Measurements from ENCODE around the gene GPATCH2L. TPM values are rescaled to one million over a fixed set of nuclear protein-coding genes. Genes with fewer than 3 reads are reported as not detected.

Gene GPATCH2L
- polyA plus RNA-seq, 1 donor (not counting 4 experiments of a cell fraction or from before 2014, with no cell fraction given), result 28.8 TPM

DNA sequence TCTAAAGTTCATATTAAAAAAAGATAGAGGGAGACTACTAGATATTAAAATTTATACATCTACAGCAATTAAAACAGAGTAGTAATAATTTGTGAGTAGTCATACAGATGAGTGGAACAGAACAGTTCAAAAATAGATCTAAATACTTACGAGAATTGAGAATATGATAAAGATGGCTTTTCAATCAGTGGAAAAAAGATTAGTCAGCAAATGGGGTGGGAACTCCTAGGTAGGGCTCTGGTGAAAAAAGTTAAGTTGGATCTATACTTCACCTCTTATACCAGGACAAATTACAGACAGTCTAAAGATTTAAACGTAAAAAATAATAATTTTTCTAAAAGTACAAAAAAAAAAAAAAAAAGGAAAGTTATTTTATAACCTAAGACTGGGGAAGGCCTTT is 66.9 kb downstream of the GPATCH2L start:
- Histone ChIP-seq H3K27ac (ENCODE audit: control insufficient read depth, insufficient read depth, low read length) (no peak overlapping the region), H3K4me3 (ENCODE audit: control insufficient read depth in 2 of 3, extremely low read depth in 1 of 3, insufficient read depth in 2 of 3, low read depth in 1 of 3, low read length in 3 of 3) (no peak overlapping the region), H3K36me3 (ENCODE audit: control insufficient read depth in 2 of 2, extremely low read depth in 1 of 2, insufficient read depth in 2 of 2, low read length in 2 of 2) (no peaks in the 10 kb centered on the region), H3K9ac (ENCODE audit: control insufficient read depth, extremely low read depth, insufficient read depth, low read length) (no peak overlapping the region), H4K20me1 (ENCODE audit: control insufficient read depth, extremely low read depth, insufficient read depth, low read length) (no peaks in the 10 kb centered on the region), H2AFZ (ENCODE audit: control insufficient read depth, low read length) (no peak overlapping the region), H3K27me3 (ENCODE audit: control insufficient read depth, extremely low read depth, insufficient read depth, low read length) (no peaks in the 10 kb centered on the region), H3K9me1 (ENCODE audit: control insufficient read depth, extremely low read depth, insufficient read depth, low read length) (no peaks in the 10 kb centered on the region), H3K4me2 (ENCODE audit: control insufficient read depth, extremely low read depth, insufficient read depth, low read depth, low read length) (no peak overlapping the region), H3K9me3 (ENCODE audit: control insufficient read depth, low read depth, low read length) (no peaks in the 10 kb centered on the region), H3K79me2 (ENCODE audit: control insufficient read depth, insufficient read depth, low read length) (no peaks in the 10 kb centered on the region), H3K4me1 (ENCODE audit: control insufficient read depth, extremely low read depth, insufficient read depth, low read length) (no peaks in the 10 kb centered on the region)
- FAIRE-seq (no peak), DNase-seq (ENCODE audit: low read depth, low spot score) (no peak)
- dilution Hi-C loops (cut with MboI; ENCODE audit: extremely low pct_ligation_motif_present, low sequenced_read_pairs), result no loop called here
- TF ChIP-seq EZH2 (IDR thresholded peaks at IDR 0.05; ENCODE audit: low read length) (no peak), CTCF (optimal IDR thresholded peaks at IDR 0.05 in 1 of 3, IDR thresholded peaks at IDR 0.05 in 1 of 3, conservative IDR thresholded peaks at IDR 0.05 in 1 of 3; ENCODE audit: extremely low read depth in 1 of 3, insufficient read depth in 2 of 3, low read length in 3 of 3) (no peak)

DNA sequence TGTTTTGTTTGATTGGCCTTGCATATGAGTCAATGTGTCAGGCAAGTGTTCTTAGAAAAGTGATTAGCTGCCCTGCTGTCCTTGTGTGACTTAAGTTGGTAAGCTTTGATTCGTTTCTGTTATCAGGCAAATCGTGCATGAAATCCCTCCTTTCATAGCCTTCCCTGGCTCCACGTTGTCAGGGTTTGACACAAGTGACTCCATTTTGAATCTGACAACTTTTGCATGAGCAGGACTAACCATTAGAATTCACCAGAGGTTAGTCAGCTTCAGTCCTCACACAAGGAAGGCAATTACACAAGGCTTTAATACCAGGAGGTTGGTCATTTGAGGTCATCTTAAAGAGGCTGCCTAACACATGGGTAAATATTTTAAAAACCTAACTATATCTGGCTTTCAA is 68.2 kb downstream of the GPATCH2L start:
- Histone ChIP-seq H3K4me2 (ENCODE audit: control insufficient read depth, extremely low read depth, insufficient read depth, low read depth, low read length) (no peak overlapping the region), H3K27ac (ENCODE audit: control insufficient read depth, insufficient read depth, low read length) (no peak overlapping the region), H3K27me3 (ENCODE audit: control insufficient read depth, extremely low read depth, insufficient read depth, low read length) (no peaks in the 10 kb centered on the region), H4K20me1 (ENCODE audit: control insufficient read depth, extremely low read depth, insufficient read depth, low read length) (no peaks in the 10 kb centered on the region), H2AFZ (ENCODE audit: control insufficient read depth, low read length) (no peak overlapping the region), H3K79me2 (ENCODE audit: control insufficient read depth, insufficient read depth, low read length) (no peaks in the 10 kb centered on the region), H3K9me1 (ENCODE audit: control insufficient read depth, extremely low read depth, insufficient read depth, low read length) (no peaks in the 10 kb centered on the region), H3K36me3 (ENCODE audit: control insufficient read depth in 2 of 2, extremely low read depth in 1 of 2, insufficient read depth in 2 of 2, low read length in 2 of 2) (no peaks in the 10 kb centered on the region), H3K4me3 (ENCODE audit: control insufficient read depth in 2 of 3, extremely low read depth in 1 of 3, insufficient read depth in 2 of 3, low read depth in 1 of 3, low read length in 3 of 3) (no peak overlapping the region), H3K4me1 (ENCODE audit: control insufficient read depth, extremely low read depth, insufficient read depth, low read length) (no peaks in the 10 kb centered on the region), H3K9me3 (ENCODE audit: control insufficient read depth, low read depth, low read length) (no peaks in the 10 kb centered on the region), H3K9ac (ENCODE audit: control insufficient read depth, extremely low read depth, insufficient read depth, low read length) (no peak overlapping the region)
- dilution Hi-C loops (cut with MboI; ENCODE audit: extremely low pct_ligation_motif_present, low sequenced_read_pairs), result no loop called here
- no peak for DNase-seq (ENCODE audit: low read depth, low spot score)
- FAIRE-seq, result no peak
- TF ChIP-seq CTCF (optimal IDR thresholded peaks at IDR 0.05 in 1 of 3, IDR thresholded peaks at IDR 0.05 in 1 of 3, conservative IDR thresholded peaks at IDR 0.05 in 1 of 3; ENCODE audit: extremely low read depth in 1 of 3, insufficient read depth in 2 of 3, low read length in 3 of 3) (no peak), EZH2 (IDR thresholded peaks at IDR 0.05; ENCODE audit: low read length) (no peak)
